Ovary (tissue), 3 donors: Measurements from ENCODE around the gene MRPL17.

Experiments used
- EP300 ChIP-seq: sonication (generic); formaldehyde crosslinking; IDR thresholded peaks from one replicate; pipeline ENCODE4 v1.6.1; 2017; ENCODE audit warnings: antibody characterized with exemption
- TF ChIP-seq, protein P1 (sequence below), 3 donors: fragments of 450-650 bp in 2 of 3; fragments of 200-600 bp in 1 of 3; IDR thresholded peaks; one replicate each; pipeline versions ENCODE4 v1.5.1 to v1.8.0; 2016 to 2022; ENCODE audit warnings: antibody characterized with exemption in 3 of 3, mild to moderate bottlenecking in 1 of 3
- donor health status: DM: no; HTN: no; CAD: no.

DNA sequence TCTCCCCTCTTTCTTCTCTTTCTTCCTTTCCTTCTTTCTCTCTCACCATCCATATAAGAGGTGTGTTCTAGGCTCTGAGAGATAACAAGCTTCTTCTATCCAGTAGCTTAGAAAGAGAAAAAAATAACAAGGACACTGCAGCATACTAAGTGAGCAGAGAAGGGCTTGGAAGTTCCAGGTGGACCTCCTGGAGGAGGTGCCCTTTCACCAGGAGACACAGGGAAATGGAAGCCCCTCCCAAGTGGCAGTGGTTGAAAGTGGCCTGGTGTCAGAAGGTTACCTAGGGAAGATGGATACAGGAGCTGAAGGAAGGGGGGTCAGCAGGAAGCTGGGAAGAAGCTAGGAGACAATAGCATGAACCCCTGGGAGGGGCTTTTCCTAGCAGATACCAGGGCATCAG lies 33.0 kb downstream of the MRPL17 start:
- TF ChIP-seq, protein P1, sequence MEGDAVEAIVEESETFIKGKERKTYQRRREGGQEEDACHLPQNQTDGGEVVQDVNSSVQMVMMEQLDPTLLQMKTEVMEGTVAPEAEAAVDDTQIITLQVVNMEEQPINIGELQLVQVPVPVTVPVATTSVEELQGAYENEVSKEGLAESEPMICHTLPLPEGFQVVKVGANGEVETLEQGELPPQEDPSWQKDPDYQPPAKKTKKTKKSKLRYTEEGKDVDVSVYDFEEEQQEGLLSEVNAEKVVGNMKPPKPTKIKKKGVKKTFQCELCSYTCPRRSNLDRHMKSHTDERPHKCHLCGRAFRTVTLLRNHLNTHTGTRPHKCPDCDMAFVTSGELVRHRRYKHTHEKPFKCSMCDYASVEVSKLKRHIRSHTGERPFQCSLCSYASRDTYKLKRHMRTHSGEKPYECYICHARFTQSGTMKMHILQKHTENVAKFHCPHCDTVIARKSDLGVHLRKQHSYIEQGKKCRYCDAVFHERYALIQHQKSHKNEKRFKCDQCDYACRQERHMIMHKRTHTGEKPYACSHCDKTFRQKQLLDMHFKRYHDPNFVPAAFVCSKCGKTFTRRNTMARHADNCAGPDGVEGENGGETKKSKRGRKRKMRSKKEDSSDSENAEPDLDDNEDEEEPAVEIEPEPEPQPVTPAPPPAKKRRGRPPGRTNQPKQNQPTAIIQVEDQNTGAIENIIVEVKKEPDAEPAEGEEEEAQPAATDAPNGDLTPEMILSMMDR (IDR thresholded peaks at IDR 0.05) = no peak
- no peak for TF ChIP-seq EP300
